ENCODE measurements around the gene TMEM143.

The TMEM143 gene

DNA sequence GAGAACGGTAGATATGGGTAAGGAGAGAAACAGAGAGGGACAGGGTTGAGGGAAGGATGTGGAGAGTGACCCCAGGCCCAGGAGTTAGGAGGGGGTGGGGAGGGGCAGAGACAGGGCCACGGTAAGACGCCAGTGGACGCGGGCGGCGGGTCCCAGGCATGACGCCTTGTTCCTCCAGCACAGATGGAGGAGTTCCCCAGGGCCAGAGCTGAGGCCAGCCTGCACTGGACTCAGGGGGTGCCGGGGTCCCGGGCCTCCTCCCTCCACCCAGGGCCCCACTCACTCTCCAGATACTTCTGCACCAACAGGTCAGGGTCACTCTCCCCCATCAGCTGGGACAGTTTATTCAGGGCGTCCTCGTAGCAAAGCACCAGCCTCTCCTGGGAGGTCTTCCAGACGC is 60.4 kb downstream of the TMEM143 start:
- no peaks in the 10 kb centered on the region for H4K20me1 ChIP-seq (ENCODE audit: insufficient read depth, low read length)
- ATAC-seq (ENCODE audit: insufficient read depth, low read depth) (no peak), DNase-seq (no peak)
- H3K4me3 ChIP-seq (ENCODE audit: low read depth in 1 of 2, low read length in 2 of 2), result no peak overlapping the region
- TF ChIP-seq, protein P1, sequence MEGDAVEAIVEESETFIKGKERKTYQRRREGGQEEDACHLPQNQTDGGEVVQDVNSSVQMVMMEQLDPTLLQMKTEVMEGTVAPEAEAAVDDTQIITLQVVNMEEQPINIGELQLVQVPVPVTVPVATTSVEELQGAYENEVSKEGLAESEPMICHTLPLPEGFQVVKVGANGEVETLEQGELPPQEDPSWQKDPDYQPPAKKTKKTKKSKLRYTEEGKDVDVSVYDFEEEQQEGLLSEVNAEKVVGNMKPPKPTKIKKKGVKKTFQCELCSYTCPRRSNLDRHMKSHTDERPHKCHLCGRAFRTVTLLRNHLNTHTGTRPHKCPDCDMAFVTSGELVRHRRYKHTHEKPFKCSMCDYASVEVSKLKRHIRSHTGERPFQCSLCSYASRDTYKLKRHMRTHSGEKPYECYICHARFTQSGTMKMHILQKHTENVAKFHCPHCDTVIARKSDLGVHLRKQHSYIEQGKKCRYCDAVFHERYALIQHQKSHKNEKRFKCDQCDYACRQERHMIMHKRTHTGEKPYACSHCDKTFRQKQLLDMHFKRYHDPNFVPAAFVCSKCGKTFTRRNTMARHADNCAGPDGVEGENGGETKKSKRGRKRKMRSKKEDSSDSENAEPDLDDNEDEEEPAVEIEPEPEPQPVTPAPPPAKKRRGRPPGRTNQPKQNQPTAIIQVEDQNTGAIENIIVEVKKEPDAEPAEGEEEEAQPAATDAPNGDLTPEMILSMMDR (IDR thresholded peaks at IDR 0.05; ENCODE audit: borderline replicate concordance, extremely low read depth, low read length, poor library complexity, severe bottlenecking), result no peak
- no peak for TF ChIP-seq EZH2 (IDR thresholded peaks at IDR 0.05; ENCODE audit: borderline replicate concordance, low read depth, low read length, severe bottlenecking)
- no peak overlapping the region for H3K4me2 ChIP-seq (ENCODE audit: insufficient read depth, low read length)
- no peaks in the 10 kb centered on the region for H3K79me2 ChIP-seq (ENCODE audit: insufficient read depth, low read length)
- H3K9me3 ChIP-seq (ENCODE audit: insufficient read depth, low read length, severe bottlenecking), result no peaks in the 10 kb centered on the region
- H3K4me1 ChIP-seq (ENCODE audit: insufficient read depth, low read length), result peaks cover 8% of the 10 kb centered on the region
- no peak overlapping the region for H2AFZ ChIP-seq (ENCODE audit: low read depth, low read length)
- no peaks in the 10 kb centered on the region for H3K27me3 ChIP-seq (ENCODE audit: insufficient read depth, low read length, poor library complexity)
- no peak overlapping the region for H3K9ac ChIP-seq (ENCODE audit: low read depth, low read length)
- H3K36me3 ChIP-seq (ENCODE audit: insufficient read depth, low read length), result no peaks in the 10 kb centered on the region
- H3K27ac ChIP-seq (ENCODE audit: low read length), result no peak overlapping the region

DNA sequence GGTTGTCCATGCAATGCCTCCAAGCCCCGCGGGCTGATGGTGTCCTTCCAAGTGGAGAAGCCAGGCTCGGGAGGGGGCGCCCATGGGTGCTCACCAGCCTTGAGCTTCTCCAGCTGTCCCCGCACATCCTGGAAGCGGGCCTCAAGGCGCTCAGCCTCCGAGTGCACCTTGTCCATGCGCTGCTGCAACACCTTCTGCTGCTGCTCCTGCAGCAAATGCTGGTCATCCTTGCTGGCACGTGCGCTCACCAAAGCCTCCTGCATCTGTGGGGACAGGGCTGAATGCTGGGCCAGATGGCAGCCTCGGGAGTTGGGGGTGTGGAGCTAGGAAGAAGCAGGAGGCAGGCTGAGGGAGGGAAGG is 61.2 kb downstream of the TMEM143 start:
- ATAC-seq (ENCODE audit: insufficient read depth, low read depth), result no peak
- no peak overlapping the region for H3K27ac ChIP-seq (ENCODE audit: low read length)
- H3K27me3 ChIP-seq (ENCODE audit: insufficient read depth, low read length, poor library complexity), result no peaks in the 10 kb centered on the region
- H2AFZ ChIP-seq (ENCODE audit: low read depth, low read length), result no peak overlapping the region
- no peaks in the 10 kb centered on the region; the same call in 1 of the 2 replicates for H3K4me1 ChIP-seq (ENCODE audit: insufficient read depth, low read length)
- H3K79me2 ChIP-seq (ENCODE audit: insufficient read depth, low read length), result no peaks in the 10 kb centered on the region
- TF ChIP-seq, protein P1 (IDR thresholded peaks at IDR 0.05; ENCODE audit: borderline replicate concordance, extremely low read depth, low read length, poor library complexity, severe bottlenecking), result no peak
- no peak for TF ChIP-seq EZH2 (IDR thresholded peaks at IDR 0.05; ENCODE audit: borderline replicate concordance, low read depth, low read length, severe bottlenecking)
- H3K9ac ChIP-seq (ENCODE audit: low read depth, low read length), result no peak overlapping the region
- H4K20me1 ChIP-seq (ENCODE audit: insufficient read depth, low read length), result no peaks in the 10 kb centered on the region
- H3K4me3 ChIP-seq (ENCODE audit: low read depth in 1 of 2, low read length in 2 of 2), result no peak overlapping the region
- H3K9me3 ChIP-seq (ENCODE audit: insufficient read depth, low read length, severe bottlenecking), result no peaks in the 10 kb centered on the region
- H3K4me2 ChIP-seq (ENCODE audit: insufficient read depth, low read length), result no peak overlapping the region
- no peak for DNase-seq
- H3K36me3 ChIP-seq (ENCODE audit: insufficient read depth, low read length), result no peaks in the 10 kb centered on the region

DNA sequence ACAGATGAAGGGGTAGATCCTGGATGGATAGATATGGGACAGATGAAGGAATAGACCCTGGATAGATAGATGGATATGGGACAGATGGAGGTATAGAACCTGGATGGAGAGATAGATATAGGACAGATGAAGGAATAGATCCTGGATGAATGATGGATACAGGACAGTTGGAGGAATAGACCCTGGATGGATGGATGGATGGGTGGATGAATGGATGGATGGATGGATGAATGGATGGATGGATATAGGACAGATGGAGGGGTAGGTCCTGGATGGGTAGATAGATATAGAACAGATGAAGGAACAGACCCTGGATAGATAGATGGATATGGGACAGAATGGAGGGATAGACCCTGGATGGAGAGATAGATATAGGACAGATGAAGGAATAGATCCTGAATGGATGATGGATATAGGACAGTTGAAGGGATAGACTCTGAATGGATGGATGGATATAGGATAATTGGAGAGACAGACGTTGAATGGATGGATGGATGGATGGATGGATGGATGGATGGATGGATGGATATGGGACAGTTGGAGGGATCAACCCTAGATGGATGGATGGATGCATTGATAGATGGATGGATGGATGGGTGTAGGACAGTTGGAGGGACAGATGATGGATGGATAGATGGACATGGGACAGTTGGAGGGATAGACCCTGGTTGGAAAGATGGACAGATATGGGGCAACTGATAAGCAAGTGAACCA is 61.7 kb downstream of the TMEM143 start:
- TF ChIP-seq, protein P1 (IDR thresholded peaks at IDR 0.05; ENCODE audit: borderline replicate concordance, extremely low read depth, low read length, poor library complexity, severe bottlenecking), result no peak
- TF ChIP-seq EZH2 (IDR thresholded peaks at IDR 0.05; ENCODE audit: borderline replicate concordance, low read depth, low read length, severe bottlenecking), result no peak
- H4K20me1 ChIP-seq (ENCODE audit: insufficient read depth, low read length), result no peaks in the 10 kb centered on the region
- no peaks in the 10 kb centered on the region for H3K27me3 ChIP-seq (ENCODE audit: insufficient read depth, low read length, poor library complexity)
- no peaks in the 10 kb centered on the region for H3K9me3 ChIP-seq (ENCODE audit: insufficient read depth, low read length, severe bottlenecking)
- H2AFZ ChIP-seq (ENCODE audit: low read depth, low read length), result no peak overlapping the region
- no peaks in the 10 kb centered on the region for H3K36me3 ChIP-seq (ENCODE audit: insufficient read depth, low read length)
- DNase-seq (no peak), ATAC-seq (ENCODE audit: insufficient read depth, low read depth) (no peak)
- H3K27ac ChIP-seq (ENCODE audit: low read length), result no peak overlapping the region
- H3K4me3 ChIP-seq (ENCODE audit: low read depth in 1 of 2, low read length in 2 of 2), result no peak overlapping the region
- no peak overlapping the region for H3K9ac ChIP-seq (ENCODE audit: low read depth, low read length)
- H3K79me2 ChIP-seq (ENCODE audit: insufficient read depth, low read length), result no peaks in the 10 kb centered on the region
- H3K4me1 ChIP-seq (ENCODE audit: insufficient read depth, low read length), result no peaks in the 10 kb centered on the region
- H3K4me2 ChIP-seq (ENCODE audit: insufficient read depth, low read length), result no peak overlapping the region

Measured in DND-41 (cell line).